Measurements from ENCODE around the gene PTPRG.

PTPRG gene

DNA sequence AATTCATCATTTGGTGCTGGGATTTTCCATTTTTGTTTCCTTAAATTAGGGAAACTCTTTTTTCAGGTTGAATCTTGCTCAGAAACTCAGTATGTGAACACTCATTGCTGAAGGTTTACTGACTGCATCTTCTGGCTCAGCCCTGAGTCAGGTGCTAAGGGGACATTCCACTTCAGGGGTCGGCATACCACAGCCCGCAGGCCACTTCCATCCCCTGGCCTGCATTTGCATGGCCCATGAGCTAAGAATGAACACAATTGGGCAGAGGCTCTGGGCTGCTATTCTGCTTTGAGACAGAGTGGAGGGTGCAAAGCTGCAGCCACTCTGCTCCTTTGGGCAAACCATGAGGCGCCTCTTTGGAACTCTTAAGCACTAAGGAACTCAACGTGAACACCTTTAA, 647.0 kb downstream of the PTPRG start:
- DNase-seq = no peak
- in situ Hi-C loops (cut with MboI; ENCODE audit: low pct_unique_long_range_greater_than_20kb, low sequenced_read_pairs) = loop anchor here (25.0 kb wide), 1 partner anchor 354 kb away; no protein-coding TSS in a partner anchor

DNA sequence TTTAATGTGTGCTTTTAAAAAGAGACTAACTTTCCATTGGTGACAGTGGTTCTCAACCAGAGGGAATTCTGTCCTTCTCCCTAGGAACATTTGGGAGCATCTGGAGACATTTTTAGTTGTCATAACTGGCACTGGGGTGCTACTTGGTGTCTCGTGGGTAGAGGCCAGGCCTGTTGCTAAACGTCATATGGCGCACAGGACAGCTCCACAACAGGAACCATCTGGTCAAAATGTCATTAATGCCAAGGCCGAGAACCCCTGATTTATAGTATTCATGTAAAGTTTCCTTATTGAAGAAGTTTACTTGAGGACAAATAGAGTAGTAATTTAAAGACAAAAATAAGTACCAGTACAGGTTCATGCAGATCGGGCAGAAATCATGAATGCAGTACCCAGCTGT, 647.7 kb downstream of the PTPRG start:
- no peak for DNase-seq
- in situ Hi-C loops (cut with MboI; ENCODE audit: low pct_unique_long_range_greater_than_20kb, low sequenced_read_pairs) = loop anchor here (25.0 kb wide), 1 partner anchor 353 kb away; no protein-coding TSS in a partner anchor

DNA sequence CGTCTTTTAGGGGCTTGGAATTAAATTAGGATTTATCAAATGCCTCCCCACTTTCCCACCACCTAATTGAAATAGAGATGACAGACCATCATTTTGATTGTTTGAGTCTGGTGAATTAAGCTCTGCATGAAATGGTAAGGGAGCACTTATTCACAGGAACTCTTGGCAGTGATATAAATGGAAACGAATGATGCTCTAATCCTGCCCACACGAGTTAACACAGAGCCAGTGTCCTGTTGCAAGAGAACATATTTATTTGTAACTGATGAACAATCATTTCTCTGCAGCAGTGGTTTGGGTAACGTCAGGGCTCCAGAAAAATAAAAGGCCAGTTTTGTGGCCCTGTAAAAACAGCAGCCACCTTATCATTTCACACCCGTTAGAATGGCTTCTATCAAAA, 648.6 kb downstream of the PTPRG start:
- in situ Hi-C loops (cut with MboI; ENCODE audit: low pct_unique_long_range_greater_than_20kb, low sequenced_read_pairs) = loop anchor here (25.0 kb wide), 1 partner anchor 352 kb away; no protein-coding TSS in a partner anchor
- DNase-seq = no peak

DNA sequence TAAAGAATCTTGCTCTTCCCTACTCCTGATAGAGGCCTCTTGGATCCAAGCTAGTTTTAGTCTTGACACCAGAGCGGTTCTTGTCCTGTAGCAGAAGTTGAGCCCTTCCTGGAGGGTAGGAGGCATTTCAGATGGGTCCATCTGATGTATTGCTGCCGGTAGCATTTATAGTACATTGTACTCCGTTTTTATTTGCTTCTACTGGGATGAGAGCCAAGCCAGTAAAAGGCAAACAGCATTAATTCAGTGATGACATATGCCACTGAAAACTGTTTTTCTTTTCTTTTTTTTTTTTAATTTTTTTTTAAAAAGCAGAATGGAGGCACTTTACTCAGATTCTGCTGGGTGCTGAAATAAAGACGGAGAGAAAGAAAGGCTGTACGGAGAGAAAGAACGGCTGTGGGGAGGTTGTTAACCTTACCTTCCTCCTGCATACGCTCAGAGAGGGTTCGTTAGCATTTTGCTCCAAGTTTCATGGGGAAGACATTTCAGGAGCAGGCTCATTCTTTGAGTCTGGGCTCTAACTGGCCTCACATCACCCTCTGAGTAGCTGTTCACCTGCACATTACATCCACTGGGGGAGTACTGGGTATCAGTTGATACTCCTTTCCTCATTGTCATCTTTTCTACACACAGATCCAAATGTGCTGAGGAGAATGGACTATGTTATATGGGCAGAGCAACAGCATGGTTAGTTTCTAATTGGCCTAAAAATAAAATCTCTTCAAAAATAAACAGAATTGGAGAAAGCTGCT, 650.5 kb downstream of the PTPRG start:
- no peak for DNase-seq
- in situ Hi-C loops (cut with MboI; ENCODE audit: low pct_unique_long_range_greater_than_20kb, low sequenced_read_pairs) = loop anchor here (25.0 kb wide), 1 partner anchor 350 kb away; no protein-coding TSS in a partner anchor

DNA sequence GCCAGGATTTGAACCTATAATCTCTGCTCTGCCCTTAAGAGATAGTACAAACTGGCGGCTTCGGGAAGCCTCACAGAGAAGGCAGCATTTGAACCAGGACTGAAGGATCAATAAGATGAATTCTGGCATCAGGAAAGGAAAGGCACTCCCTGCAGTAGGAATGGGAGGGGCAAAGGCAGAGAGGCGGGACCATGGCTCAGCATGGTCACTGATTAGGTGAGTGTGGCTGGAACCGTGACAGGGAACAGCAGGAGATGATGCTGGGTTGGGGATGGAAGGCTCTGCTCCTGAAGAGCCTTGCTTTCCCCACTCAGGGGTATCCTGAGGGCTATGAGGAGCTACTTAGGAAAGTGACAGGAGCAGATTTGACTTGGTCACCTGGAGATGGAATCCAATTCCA, 653.5 kb downstream of the PTPRG start:
- in situ Hi-C loops (cut with MboI; ENCODE audit: low pct_unique_long_range_greater_than_20kb, low sequenced_read_pairs) = loop anchor here (25.0 kb wide), 1 partner anchor 347 kb away; no protein-coding TSS in a partner anchor
- no peak for DNase-seq

DNA sequence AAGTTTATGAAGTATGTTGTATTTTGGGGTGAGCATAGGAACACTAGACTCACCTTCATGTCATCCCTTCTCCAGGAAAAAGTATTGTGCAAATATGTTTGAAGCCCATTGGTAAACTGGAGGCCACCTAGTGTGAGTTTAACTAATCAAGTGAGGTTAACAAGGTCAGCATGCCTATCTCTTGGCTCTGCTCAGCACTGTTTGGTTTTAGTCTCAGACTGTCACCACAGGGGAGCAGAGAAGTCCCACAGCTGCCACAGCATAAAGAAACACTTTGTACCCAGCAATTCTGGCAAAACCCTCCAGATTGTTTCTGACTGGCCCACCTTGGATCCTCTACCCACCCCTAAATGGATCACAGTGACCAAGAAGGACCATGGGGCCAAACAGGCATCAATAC, 659.2 kb downstream of the PTPRG start:
- in situ Hi-C loops (cut with MboI; ENCODE audit: low pct_unique_long_range_greater_than_20kb, low sequenced_read_pairs) = loop anchor here (25.0 kb wide), 1 partner anchor 342 kb away; no protein-coding TSS in a partner anchor
- no peak for DNase-seq

DNA sequence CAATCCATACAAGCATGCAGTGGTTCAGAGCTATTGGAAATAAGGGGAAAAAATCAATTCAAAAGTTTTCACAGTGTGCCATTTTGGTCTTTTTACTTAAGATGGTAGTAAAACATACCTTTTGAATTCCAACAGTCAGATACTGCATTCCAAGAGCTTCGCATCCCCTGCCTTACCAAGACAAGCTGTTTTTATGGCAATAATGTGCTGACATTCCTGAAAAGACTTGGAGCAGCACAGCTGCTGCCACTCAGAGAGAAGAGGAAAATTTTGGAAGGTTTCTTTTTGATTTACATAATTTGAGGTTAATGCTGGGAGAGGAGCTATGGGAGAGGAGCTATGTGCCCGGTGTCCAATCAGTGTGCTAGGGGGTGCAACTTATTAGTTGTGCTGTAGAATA, 663.7 kb downstream of the PTPRG start:
- DNase-seq = no peak
- in situ Hi-C loops (cut with MboI; ENCODE audit: low pct_unique_long_range_greater_than_20kb, low sequenced_read_pairs) = no loop called here

DNA sequence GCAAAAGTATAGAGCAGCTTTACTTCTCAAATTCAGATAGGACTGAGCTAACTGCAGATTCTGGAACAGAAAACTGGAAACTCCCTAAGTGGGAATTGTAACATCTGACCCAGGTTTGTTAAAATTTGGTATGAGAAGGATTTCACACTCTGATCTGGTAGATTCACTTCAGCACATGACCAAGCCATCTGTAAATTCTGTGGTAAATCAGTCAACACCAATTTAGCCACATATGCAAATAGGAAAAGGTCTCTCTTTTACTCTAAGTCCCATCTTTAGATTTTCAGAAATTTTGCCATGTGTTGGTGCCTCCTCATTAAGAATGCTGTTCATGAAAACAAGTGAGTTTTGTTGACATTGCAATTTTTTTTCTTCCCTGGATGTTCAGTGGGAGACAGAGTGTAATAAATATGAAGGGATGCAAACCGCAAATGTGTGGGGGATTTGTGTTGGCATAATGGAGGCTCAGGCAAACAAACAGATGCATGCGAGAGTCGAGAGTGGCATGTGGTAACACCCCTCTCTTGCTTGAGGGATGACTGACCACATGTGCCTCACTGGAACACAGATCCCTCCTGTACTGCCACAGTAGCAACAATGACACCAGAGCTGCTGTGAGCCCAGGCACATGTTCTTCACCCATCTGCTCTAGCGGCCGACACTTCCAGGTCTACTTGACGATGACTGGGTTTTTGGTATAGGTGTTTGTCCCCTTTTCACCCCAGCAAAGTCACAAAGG, 665.4 kb downstream of the PTPRG start:
- no peak for DNase-seq
- in situ Hi-C loops (cut with MboI; ENCODE audit: low pct_unique_long_range_greater_than_20kb, low sequenced_read_pairs) = no loop called here

DNA sequence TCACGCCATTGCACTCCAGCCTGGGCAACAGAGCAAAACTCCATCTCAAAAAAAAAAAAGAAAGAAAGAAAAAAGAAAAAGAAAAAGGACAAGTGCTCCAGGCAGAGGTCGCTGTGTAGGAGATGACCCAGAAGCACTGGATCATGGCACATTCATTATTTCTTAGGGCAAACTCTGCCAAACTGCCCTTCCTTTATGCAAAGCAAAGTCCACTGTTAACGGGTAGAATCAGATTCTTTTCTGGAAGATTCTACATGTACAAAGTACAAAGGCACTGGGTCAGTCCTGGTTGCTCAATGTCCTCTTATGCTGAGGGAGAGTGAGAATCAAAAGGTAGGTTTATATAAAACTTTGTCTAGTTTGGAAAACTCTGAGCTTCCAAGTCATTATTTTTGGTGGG, 667.1 kb downstream of the PTPRG start:
- DNase-seq = no peak
- in situ Hi-C loops (cut with MboI; ENCODE audit: low pct_unique_long_range_greater_than_20kb, low sequenced_read_pairs) = no loop called here

DNA sequence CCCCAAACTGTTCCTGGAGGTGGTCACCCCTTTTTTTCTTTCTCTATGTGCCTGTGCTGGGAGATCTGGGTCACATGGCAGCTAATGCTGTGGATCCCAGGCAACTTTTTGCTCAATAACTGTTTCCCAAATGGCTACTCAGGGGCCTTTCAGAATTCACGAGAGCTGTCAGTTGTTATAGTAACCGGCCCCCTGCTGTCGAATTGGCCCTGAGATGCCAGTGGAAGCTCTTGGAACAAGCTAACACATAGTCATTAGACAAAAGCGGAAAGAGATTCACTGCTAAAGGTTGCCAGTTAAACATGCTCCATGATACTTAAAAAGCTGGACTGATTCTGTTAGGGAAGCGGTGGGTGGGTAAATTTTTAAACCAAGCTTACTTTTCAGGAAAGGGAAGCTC, 667.8 kb downstream of the PTPRG start:
- in situ Hi-C loops (cut with MboI; ENCODE audit: low pct_unique_long_range_greater_than_20kb, low sequenced_read_pairs) = no loop called here
- DNase-seq = no peak

DNA sequence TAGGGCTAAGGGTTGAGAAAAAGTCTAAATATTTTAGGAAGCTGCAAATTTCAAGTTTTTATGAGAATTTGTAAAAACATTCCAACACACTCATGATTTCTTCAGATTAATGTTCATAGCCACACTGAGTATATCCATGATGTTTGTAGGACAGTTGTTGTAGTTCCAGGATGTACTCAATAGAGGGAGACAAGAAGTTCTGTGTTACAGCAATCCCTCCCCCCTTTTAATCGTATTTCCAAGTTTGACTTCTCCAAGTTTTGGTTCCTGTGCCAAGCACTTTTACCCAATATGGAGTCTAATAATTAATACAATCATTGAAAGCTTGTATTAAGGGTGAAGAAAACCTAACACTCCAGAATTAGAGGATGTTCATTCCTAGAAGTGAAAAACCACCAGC, 668.5 kb downstream of the PTPRG start:
- DNase-seq = peak; percentile 5
- in situ Hi-C loops (cut with MboI; ENCODE audit: low pct_unique_long_range_greater_than_20kb, low sequenced_read_pairs) = no loop called here

DNA sequence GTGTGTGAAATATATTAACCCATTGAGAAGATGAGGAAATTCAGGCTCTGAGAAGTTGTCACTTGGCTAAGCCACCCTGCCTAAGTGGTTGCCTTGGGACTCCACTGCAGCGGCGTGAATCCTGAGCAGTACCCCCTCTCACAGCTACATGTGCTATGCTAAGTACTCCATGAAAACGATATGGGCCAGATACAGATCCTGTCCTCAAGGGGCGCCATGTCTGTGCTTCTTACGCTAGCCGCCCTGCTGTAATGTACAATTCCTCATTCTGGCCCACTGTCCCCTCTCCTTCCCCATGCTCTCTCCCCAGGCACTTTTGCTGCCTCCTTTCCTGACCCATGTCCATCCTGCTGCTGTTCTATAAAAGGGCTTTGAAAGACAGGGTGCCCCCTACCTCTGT, 671.7 kb downstream of the PTPRG start:
- in situ Hi-C loops (cut with MboI; ENCODE audit: low pct_unique_long_range_greater_than_20kb, low sequenced_read_pairs) = no loop called here
- DNase-seq = no peak

DNA sequence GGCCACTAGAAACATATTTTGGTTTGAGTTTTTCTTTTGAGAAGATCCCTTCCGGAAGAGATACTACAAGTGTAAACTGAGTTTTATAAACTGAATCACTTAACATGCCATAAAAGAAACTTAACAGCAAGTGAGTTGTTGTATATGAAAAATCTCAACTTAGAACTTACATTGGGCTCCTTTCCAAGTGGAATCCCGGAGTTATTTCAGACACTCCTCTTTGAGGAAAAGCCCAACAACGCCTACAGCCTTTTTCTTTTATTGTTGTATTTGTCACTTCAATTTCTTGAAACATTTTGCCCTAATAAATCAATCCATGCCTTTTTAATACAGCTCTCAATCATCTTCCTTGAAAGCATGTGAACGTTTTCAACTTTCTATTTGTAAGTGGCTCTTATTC, 674.6 kb downstream of the PTPRG start:
- DNase-seq = no peak
- in situ Hi-C loops (cut with MboI; ENCODE audit: low pct_unique_long_range_greater_than_20kb, low sequenced_read_pairs) = no loop called here

DNA sequence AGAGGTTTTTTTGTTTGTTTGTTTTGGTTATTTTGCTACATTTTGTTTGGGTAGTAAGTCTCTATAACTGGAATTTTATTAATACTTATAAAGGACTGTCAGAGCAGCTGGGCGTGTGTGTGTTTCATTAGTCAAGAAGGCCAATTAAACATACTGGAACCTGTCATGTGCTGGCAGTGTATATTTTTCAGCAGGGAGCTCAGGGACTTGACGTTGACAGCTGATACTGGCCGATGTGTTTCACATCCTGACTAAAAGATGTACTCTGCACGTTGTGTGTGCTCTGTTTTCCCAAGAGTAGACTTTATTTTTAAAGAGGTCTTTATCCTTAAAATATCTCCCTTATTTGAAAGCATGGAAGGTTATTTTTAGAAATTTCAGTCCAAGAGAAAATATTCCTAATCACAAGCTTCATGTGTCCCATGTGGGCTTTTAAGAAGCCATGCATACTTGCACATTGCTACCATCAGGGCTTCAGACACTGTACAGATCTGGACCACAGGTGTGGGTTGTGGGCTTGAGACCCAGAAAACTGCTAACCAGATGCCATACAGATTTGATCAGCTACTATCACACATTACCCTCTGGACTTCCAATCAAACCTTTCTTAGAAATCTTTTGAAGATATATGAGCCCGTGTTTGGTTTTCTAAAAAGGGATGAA, 676.0 kb downstream of the PTPRG start:
- DNase-seq = no peak
- in situ Hi-C loops (cut with MboI; ENCODE audit: low pct_unique_long_range_greater_than_20kb, low sequenced_read_pairs) = no loop called here

DNA sequence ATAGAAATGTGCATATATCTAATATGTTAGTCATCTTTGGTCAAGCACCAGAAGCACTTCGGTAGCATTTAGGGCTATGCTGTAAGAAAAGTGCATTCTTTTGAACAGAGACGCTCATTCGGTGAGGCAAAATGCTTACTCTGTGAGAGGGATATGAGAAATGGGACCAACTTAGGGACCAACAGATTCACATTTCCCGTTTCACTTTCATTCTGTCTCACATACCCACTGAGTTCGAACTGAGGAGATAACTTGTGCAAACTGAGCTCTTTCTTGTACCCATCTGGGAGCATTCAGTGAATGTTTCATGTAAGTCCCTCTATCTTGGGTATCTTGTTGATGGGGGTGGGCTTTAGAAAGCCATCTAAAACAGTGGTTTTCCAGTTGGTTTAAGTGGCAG, 676.6 kb downstream of the PTPRG start:
- in situ Hi-C loops (cut with MboI; ENCODE audit: low pct_unique_long_range_greater_than_20kb, low sequenced_read_pairs) = no loop called here
- DNase-seq = no peak

DNA sequence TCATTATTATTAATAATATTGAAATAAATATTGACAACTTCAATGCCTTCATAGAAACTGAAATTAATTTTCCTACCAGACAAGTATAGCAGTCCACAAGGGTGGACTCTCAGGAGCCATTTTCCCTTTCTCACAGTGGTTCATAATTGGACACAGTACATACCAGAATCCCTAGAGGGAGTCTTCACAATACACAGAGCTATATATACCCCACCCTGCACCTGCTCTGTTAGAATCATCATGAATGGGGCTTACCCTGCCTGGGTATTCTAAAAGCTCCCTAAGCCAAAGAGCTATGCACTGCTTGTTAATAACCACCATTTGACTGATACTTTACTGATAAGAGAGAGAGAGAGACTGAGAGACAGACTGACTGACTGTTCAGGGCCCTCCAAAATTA, 677.1 kb downstream of the PTPRG start:
- in situ Hi-C loops (cut with MboI; ENCODE audit: low pct_unique_long_range_greater_than_20kb, low sequenced_read_pairs) = no loop called here
- no peak for DNase-seq

DNA sequence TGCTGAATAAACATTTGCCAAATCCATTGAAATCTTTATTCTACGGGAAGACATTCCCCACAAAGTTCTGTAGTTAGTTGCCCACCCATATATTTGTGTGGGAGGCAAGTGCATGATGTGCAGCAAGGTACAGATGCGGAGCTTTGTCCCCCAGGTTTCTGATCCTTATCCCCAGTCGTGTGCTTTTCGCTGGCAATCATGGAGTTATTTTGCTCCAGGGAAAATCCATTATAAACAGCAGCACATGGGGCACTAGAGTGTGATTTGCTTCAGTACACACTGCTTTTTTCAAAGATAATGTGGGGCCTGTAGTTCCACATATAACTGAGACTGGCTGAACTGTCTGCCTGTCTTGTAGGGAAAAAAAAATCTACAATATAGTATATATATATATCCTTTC, 679.9 kb downstream of the PTPRG start:
- no peak for DNase-seq

DNA sequence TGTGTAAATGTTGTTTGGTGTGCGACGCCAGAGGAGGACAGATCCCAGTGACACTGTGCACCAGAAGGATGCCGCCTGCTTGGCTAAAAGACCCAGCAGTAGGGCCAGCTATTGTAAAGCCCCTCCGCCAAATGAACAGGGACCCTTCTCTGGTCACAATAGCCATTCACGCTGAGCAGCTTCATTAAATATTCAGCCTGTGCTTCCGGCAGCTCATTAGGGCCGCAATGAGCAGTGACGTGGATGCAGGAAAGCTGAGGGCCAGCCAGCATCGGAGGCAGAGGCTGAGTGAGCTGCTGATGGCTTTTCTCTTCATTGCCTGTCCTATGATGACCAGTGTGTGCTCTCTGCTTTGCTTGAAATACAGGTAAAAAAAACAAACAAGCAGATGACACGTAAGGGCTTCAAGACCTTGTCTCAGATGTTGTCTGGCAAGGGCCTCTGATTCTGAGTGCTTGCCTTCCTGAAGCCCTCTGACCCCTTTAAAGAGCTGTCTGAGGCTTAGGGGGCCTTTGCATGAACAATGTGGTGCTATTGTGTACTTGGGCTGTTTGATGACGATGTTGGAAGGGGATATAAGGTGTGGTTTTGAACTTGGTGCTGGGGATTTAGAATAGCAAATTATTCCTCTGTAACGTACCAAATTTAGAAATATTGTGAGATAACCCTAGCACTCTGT, 681.6 kb downstream of the PTPRG start:
- in situ Hi-C loops (cut with MboI; ENCODE audit: low pct_unique_long_range_greater_than_20kb, low sequenced_read_pairs) = no loop called here
- DNase-seq = no peak

More for the DNA sequence above, 679.9 kb downstream of the PTPRG start:
- in situ Hi-C loops (cut with MboI; ENCODE audit: low pct_unique_long_range_greater_than_20kb, low sequenced_read_pairs) = no loop called here

DNA sequence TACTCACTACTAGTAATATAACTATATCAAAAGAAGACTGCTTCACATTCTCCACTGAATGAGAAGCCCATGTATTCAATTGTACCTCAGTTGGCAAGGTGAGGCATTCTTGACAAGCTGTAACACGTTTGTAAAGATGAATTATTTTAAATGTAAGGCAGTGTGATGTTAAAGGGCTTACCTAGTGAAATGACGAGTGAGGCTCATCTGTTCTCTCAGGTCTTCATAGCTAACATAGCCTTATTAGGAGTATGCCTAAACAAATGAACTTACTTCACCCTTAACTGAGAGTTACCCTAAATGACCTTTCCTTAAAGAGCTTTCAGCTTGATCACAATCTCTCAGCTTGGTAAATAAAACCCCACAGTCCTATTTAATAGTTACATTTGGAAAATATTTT, 684.7 kb downstream of the PTPRG start:
- in situ Hi-C loops (cut with MboI; ENCODE audit: low pct_unique_long_range_greater_than_20kb, low sequenced_read_pairs) = no loop called here
- DNase-seq = no peak
